ENCODE results near the gene MYH11.

Gene MYH11

DNA sequence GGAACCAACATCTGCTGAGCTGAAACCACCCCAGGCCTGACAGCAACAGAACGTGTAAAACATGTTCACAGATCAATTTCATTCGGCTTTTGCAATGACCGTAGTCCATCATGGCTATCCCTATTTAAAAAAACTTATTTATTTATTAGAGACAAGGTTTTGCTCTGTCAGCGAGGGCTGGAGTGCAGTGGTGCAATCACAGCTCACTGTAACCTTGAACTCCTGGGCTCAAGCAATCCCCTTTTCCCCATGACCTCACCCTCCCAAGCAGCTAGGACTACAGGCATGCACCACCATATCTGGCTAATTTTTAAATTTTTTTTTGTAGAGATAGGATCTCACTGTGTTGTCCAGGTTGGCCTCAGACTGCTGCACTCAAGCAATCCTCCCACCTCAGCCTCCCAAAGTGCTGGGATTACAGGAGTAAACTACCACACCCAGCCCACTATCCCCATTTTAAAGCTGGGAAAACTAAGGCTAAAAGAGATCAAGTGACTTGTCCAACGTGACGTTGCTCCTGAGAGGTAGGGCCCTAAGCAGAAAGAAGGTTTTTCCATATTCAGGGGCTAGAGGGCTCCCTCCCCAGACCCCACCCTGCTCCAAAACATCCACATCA lies 77.7 kb downstream of the MYH11 start:
- TF ChIP-seq, protein P1, sequence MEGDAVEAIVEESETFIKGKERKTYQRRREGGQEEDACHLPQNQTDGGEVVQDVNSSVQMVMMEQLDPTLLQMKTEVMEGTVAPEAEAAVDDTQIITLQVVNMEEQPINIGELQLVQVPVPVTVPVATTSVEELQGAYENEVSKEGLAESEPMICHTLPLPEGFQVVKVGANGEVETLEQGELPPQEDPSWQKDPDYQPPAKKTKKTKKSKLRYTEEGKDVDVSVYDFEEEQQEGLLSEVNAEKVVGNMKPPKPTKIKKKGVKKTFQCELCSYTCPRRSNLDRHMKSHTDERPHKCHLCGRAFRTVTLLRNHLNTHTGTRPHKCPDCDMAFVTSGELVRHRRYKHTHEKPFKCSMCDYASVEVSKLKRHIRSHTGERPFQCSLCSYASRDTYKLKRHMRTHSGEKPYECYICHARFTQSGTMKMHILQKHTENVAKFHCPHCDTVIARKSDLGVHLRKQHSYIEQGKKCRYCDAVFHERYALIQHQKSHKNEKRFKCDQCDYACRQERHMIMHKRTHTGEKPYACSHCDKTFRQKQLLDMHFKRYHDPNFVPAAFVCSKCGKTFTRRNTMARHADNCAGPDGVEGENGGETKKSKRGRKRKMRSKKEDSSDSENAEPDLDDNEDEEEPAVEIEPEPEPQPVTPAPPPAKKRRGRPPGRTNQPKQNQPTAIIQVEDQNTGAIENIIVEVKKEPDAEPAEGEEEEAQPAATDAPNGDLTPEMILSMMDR (IDR thresholded peaks at IDR 0.05; ENCODE audit: insufficient read depth, low read length, missing control alignments), result no peak
- DNase-seq (ENCODE audit: low read depth, low spot score), result no peak
- no peak overlapping the region for H3K4me3 ChIP-seq (ENCODE audit: low read depth, low read length)
- CTCF ChIA-PET, result interaction anchor here (1.1 to 3.8 kb wide), 2 partner anchors 20 to 43 kb away, joined by 3 to 35 read pairs; no protein-coding TSS in a partner anchor
- POLR2A ChIA-PET, result no interaction called here

DNA sequence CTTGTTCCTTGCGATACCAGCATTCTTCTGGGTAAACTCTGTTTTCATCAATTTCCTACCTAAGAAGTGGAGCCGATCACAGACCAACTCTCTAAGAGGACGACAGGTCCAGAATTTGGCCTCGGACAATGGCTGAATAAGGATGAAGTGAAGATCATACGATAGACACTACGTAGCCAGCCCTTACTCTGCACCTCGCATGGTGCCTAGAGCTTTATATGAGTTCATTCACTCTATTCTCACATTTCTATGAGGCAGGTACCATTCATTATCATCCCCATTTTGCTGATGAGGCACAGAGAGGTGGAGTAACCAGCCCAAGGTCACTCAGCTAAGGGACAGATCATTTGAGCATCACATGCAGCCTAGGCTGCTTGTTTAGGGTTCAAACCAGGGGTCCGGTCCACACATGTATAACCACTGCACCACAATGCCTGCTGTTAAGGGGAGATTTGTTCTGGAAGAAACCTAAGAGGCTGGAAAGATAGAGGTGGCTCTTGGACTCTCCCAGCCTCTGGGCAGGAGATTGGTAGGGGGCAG lies 78.6 kb downstream of the MYH11 start:
- POLR2A ChIA-PET, result no interaction called here
- H3K4me3 ChIP-seq (ENCODE audit: low read depth, low read length), result no peak overlapping the region

DNA sequence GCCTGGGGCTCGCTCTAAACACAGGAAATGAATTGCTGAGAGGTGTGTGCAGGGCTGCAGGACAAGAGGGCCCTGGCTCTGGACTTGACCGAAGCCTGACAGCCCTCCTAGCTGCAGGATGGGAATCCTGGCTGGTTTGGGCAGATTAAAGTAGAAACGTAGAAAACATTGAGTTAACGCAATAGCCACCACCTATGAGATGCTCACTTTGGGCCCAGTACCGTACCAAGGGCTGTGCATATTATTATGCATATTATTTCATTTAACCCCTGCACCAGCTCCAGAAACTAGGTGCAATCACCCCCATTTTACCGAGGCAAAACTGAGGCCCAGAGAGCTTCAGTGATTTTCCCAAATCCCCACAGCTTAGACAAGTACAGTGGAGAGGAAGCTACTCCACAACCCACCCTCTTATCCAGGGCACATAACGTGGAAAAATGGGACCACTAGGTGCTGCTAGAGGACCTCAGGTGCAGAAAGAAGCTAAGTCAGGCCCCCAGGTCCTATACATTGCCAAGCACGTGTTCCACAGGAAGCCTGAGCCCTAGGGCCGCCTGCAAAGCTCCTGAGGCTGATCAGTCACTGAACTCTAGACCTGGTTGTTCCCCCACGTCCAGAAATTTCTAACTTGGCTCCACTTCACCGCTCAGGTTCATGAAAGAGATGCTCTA lies 79.2 kb downstream of the MYH11 start:
- ChIA-PET CTCF (interaction anchor here (0.5 to 3.8 kb wide), 13 partner anchors 12 to 409 kb away, joined by 3 to 35 read pairs (median 4); no protein-coding TSS in a partner anchor), POLR2A (no interaction called here)
- no peak for DNase-seq (ENCODE audit: low read depth, low spot score)
- TF ChIP-seq, protein P1 (IDR thresholded peaks at IDR 0.05; ENCODE audit: insufficient read depth, low read length, missing control alignments), result peak; percentile 50
- no peak overlapping the region for H3K4me3 ChIP-seq (ENCODE audit: low read depth, low read length)

More for the DNA sequence above, 78.6 kb downstream of the MYH11 start:
- no peak for DNase-seq (ENCODE audit: low read depth, low spot score)
- TF ChIP-seq, protein P1 (IDR thresholded peaks at IDR 0.05; ENCODE audit: insufficient read depth, low read length, missing control alignments), result no peak
- CTCF ChIA-PET, result interaction anchor here (0.5 to 3.8 kb wide), 11 partner anchors 13 to 408 kb away, joined by 3 to 35 read pairs (median 4); no protein-coding TSS in a partner anchor

DNA sequence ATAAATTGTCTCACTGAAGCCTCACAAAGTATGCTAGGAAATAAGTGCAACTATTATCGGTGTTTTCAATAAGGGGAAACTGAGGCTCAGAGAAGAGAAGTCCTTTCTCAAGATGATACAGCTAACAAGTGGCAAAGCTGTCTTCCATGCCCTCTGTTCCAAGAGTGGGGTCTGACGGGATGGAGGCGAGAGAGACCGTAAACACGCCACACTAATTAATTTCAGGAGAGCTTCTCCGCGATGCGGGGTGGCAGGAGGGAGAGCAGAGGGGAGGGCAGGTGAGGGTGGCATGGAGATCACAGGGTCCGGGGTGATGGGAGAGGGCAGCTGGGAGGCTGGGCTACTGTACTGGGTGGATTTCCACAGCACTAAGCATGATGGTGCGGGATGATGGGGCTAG lies 80.3 kb downstream of the MYH11 start:
- no peak for DNase-seq (ENCODE audit: low read depth, low spot score)
- TF ChIP-seq, protein P1 (IDR thresholded peaks at IDR 0.05; ENCODE audit: insufficient read depth, low read length, missing control alignments), result no peak
- CTCF ChIA-PET, result interaction anchor here (0.6 to 3.8 kb wide), 5 partner anchors 10 to 98 kb away, joined by 3 to 35 read pairs (median 4); no protein-coding TSS in a partner anchor
- H3K4me3 ChIP-seq (ENCODE audit: low read depth, low read length), result no peak overlapping the region
- POLR2A ChIA-PET, result no interaction called here

DNA sequence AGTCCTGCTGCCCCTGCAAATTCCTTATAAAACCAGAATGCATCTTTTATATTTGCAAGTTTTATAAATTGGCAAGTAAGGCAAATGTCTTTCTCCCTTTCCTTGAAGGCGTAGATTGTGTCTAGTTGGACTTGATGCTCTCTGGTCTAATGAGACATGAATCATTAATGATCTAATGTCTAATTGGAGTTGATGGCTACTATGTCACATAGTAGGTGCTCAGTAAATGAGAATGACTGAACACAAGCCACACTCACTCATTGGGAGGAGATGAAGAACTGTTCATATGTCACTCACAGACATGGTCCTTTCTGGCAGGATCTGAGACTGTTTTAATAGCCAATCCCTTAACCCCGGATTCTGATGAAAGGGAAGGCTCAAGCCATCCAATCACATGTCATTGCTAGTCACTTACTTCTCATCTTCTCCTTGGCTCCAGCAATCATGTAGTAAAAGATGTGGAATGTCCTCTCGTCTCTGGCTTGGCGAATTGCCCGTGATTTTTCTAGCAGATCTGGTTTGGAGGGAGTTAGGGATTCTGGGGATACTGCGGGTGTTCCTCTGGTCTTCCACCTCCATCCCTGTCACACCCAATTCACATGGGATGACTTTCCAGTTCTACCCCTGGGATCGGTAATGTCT lies 81.0 kb downstream of the MYH11 start:
- H3K4me3 ChIP-seq (ENCODE audit: low read depth, low read length), result no peak overlapping the region
- ChIA-PET CTCF (interaction anchor here (1.0 to 3.8 kb wide), 4 partner anchors 11 to 352 kb away, joined by 4 to 35 read pairs (median 6); no protein-coding TSS in a partner anchor), POLR2A (no interaction called here)
- DNase-seq (ENCODE audit: low read depth, low spot score), result no peak
- TF ChIP-seq, protein P1 (IDR thresholded peaks at IDR 0.05; ENCODE audit: insufficient read depth, low read length, missing control alignments), result no peak
